CD4-positive, alpha-beta T cell (primary cell): Measurements from ENCODE around the gene FAM120A. TPM values are rescaled to one million over a fixed set of nuclear protein-coding genes. Genes with fewer than 3 reads are reported as not detected.
A peak's percentile ranks its signal among the peaks of the same experiment; 100 is the strongest.

Experiments
- ATAC-seq: fragments of 200-7000 bp; cut with Tn5 transposase; one replicate; pipeline ENCODE4 v1.10.0; 2022; ENCODE audit warnings: mild to moderate bottlenecking; ENCODE audit not compliant: poor library complexity
- CTCF ChIA-PET: fragments of 350-600 bp; sonication (Branson Sonifier 250); formaldehyde crosslinking; loops from one replicate; lab custom pipeline; 2021; ENCODE audit warnings: antibody characterized with exemption, inconsistent platforms; lab: Charles Lee
- POLR2A ChIA-PET: fragments of 350-600 bp; sonication (Branson Sonifier 250); formaldehyde crosslinking; loops from one replicate; lab custom pipeline; 2021; ENCODE audit warnings: antibody characterized with exemption, inconsistent platforms; lab: Charles Lee
- DNase-seq, 14 experiments: peaks; one replicate each; pipeline ENCODE4 v3.0.0-alpha.2; 2013 to 2020; ENCODE audit warnings: mixed read lengths in 2 of 14
- H3K27ac ChIP-seq, 2 donors: one replicate each; pipeline versions ENCODE4 v1.5.1 to v1.7.0; 2013; ENCODE audit warnings: low read length in 2 of 2, low read depth in 1 of 2, mild to moderate bottlenecking in 1 of 2
- H3K27me3 ChIP-seq, 2 experiments: 1 replicate in 1 of 2; 2 replicates in 1 of 2; pipeline versions ENCODE4 v1.6.1 to v1.7.0; 2013; ENCODE audit warnings: low read length in 2 of 2, control low read depth in 1 of 2, mild to moderate bottlenecking in 1 of 2, moderate library complexity in 1 of 2; ENCODE audit not compliant: insufficient read depth in 2 of 2, control insufficient read depth in 1 of 2
- H3K36me3 ChIP-seq: one replicate; pipeline ENCODE4 v1.6.1; 2013; ENCODE audit warnings: low read length, control low read depth; ENCODE audit not compliant: insufficient read depth
- H3K4me1 ChIP-seq: one replicate; pipeline ENCODE4 v1.6.1; 2013; ENCODE audit warnings: low read length, control low read depth; ENCODE audit not compliant: insufficient read depth
- H3K4me3 ChIP-seq: one replicate; pipeline ENCODE4 v1.5.1; 2013; ENCODE audit warnings: mild to moderate bottlenecking, low read length, moderate library complexity
- H3K9me3 ChIP-seq, 2 experiments: 1 replicate in 1 of 2; 2 replicates in 1 of 2; pipeline versions ENCODE4 v1.6.1 to v1.7.0; 2013; ENCODE audit warnings: low read length in 2 of 2, mild to moderate bottlenecking in 2 of 2, control low read depth in 1 of 2, moderate library complexity in 1 of 2; ENCODE audit not compliant: control insufficient read depth in 1 of 2, insufficient read depth in 1 of 2
- H3K27ac Mint-ChIP-seq: one replicate; pipeline ENCODE4 v1.8.0; 2020; ENCODE audit warnings: mixed read lengths
- H3K27me3 Mint-ChIP-seq: one replicate; pipeline ENCODE4 v1.8.0; 2021; ENCODE audit warnings: mixed read lengths
- H3K36me3 Mint-ChIP-seq: one replicate; pipeline ENCODE4 v1.8.0; 2021; ENCODE audit warnings: low read depth, mixed read lengths
- H3K4me1 Mint-ChIP-seq: one replicate; pipeline ENCODE4 v1.8.0; 2021; ENCODE audit warnings: low read depth, mixed read lengths
- H3K4me3 Mint-ChIP-seq: one replicate; pipeline ENCODE4 v1.8.0; 2020; ENCODE audit warnings: mild to moderate bottlenecking, mixed read lengths
- H3K9me3 Mint-ChIP-seq: one replicate; pipeline ENCODE4 v1.8.0; 2020; ENCODE audit warnings: mixed read lengths
- CTCF ChIP-seq: fragments of 200-600 bp; IDR thresholded peaks from one replicate; pipeline ENCODE4 v1.8.0; 2022; ENCODE audit warnings: antibody characterized with exemption, mild to moderate bottlenecking
- intact Hi-C, 2 experiments: fragments of 100-400 bp; cut with DNase I in 1 of 2; cut with micrococcal nuclease in 1 of 2; formaldehyde crosslinking; loops; one replicate each; pipeline versions ENCODE4 v1.15.1 to v1.9.0; 2023 to 2025; cut with DNase I, micrococcal nuclease
- total RNA-seq, 174 experiments: library from RNA in 2 of 174; stranded (reverse) in 2 of 174; gene quantifications; one replicate each; pipeline ENCODE4 v1.2.3 and lab custom pipeline; 2021 to 2026

FAM120A gene
- total RNA-seq, 2 experiments from 2014 or later = 46.5 to 51.7 TPM

GRCh38 chr9:93460689-93461413, 9.4 kb downstream of the FAM120A start:
- no peaks in the 10 kb centered on the region for H3K27me3 Mint-ChIP-seq
- H3K36me3 Mint-ChIP-seq = peaks cover 12% of the 10 kb centered on the region
- no peak for ATAC-seq
- Histone ChIP-seq H3K36me3 (peaks cover 2% of the 10 kb centered on the region), H3K4me3 (no peak overlapping the region), H3K9me3 (no peaks in the 10 kb centered on the region), H3K27ac (no peak overlapping the region), H3K4me1 (peaks cover 41% of the 10 kb centered on the region), H3K27me3 (no peaks in the 10 kb centered on the region)
- no peak for TF ChIP-seq CTCF
- H3K4me3 Mint-ChIP-seq = no peak overlapping the region
- intact Hi-C loops = no loop called here
- ChIA-PET POLR2A (no interaction called here), CTCF (interaction anchor here (1.5 kb wide), 1 partner anchor 9 kb away, joined by 4 read pairs; the partner anchor contains the start of gene FAM120A)
- peaks cover 89% of the 10 kb centered on the region for H3K4me1 Mint-ChIP-seq
- no peak for DNase-seq
- H3K27ac Mint-ChIP-seq = peak overlapping the region; percentile 37
- no peaks in the 10 kb centered on the region for H3K9me3 Mint-ChIP-seq

GRCh38 chr9:93461414-93461743, 9.9 kb downstream of the FAM120A start:
- intact Hi-C loops = no loop called here
- ChIA-PET CTCF (interaction anchor here (1.5 kb wide), 1 partner anchor 9 kb away, joined by 4 read pairs; the partner anchor contains the start of gene FAM120A), POLR2A (no interaction called here)
- Histone ChIP-seq H3K36me3 (peaks cover 2% of the 10 kb centered on the region), H3K27ac (no peak overlapping the region), H3K4me1 (peaks cover 47% of the 10 kb centered on the region), H3K9me3 (no peaks in the 10 kb centered on the region), H3K27me3 (no peaks in the 10 kb centered on the region), H3K4me3 (no peak overlapping the region)
- Mint-ChIP-seq H3K4me1 (peaks cover 89% of the 10 kb centered on the region), H3K27me3 (no peaks in the 10 kb centered on the region), H3K9me3 (no peaks in the 10 kb centered on the region), H3K4me3 (no peak overlapping the region), H3K36me3 (peaks cover 12% of the 10 kb centered on the region), H3K27ac (peak overlapping the region; percentile 37)
- ATAC-seq (no peak), DNase-seq (no peak)
- TF ChIP-seq CTCF = no peak

GRCh38 chr9:93461821-93462220, 10.3 kb downstream of the FAM120A start:
- DNase-seq = no peak
- POLR2A ChIA-PET = interaction anchor here (3.0 kb wide), 1 partner anchor 8 kb away, joined by 16 read pairs; the partner anchor contains the start of gene FAM120AOS
- Histone ChIP-seq H3K9me3 (no peaks in the 10 kb centered on the region), H3K4me1 (peaks cover 51% of the 10 kb centered on the region), H3K27ac (no peak overlapping the region), H3K36me3 (peaks cover 2% of the 10 kb centered on the region), H3K27me3 (no peaks in the 10 kb centered on the region), H3K4me3 (no peak overlapping the region)
- H3K4me3 Mint-ChIP-seq = no peak overlapping the region
- intact Hi-C loops = no loop called here
- ATAC-seq = no peak
- H3K36me3 Mint-ChIP-seq = peaks cover 12% of the 10 kb centered on the region
- H3K27me3 Mint-ChIP-seq = no peaks in the 10 kb centered on the region
- no peak overlapping the region for H3K27ac Mint-ChIP-seq
- CTCF ChIA-PET = interaction anchor here (1.0 to 1.5 kb wide), 2 partner anchors 10 to 105 kb away, joined by 3 to 4 read pairs; partner anchors contain the start of gene FAM120A
- no peaks in the 10 kb centered on the region for H3K9me3 Mint-ChIP-seq
- no peak for TF ChIP-seq CTCF
- H3K4me1 Mint-ChIP-seq = peaks cover 89% of the 10 kb centered on the region
